GM23338 (cell line): ENCODE data around the gene NKAPL. TPM values are rescaled to one million over a fixed set of nuclear protein-coding genes. Genes with fewer than 3 reads are reported as not detected.

Experiments used
- CREB1 ChIP-seq: fragments of 250-450 bp; sonication (Bioruptor Pico); IDR thresholded peaks from 2 replicates; pipeline ENCODE4 v1.5.0; 2020; ENCODE audit warnings: low read depth, mild to moderate bottlenecking, moderate library complexity
- EZH2 ChIP-seq: fragments of 200-600 bp; sonication (generic); IDR thresholded peaks from one replicate; pipeline ENCODE4 v1.8.0; 2017; ENCODE audit warnings: antibody characterized with exemption, mild to moderate bottlenecking, low read depth; ENCODE audit not compliant: unreplicated experiment
- EZH2phosphoT487 ChIP-seq: fragments of 200-600 bp; sonication (generic); IDR thresholded peaks from one replicate; pipeline ENCODE4 v1.8.1; 2018; ENCODE audit warnings: antibody characterized with exemption; ENCODE audit not compliant: unreplicated experiment
- JUNB ChIP-seq: IDR thresholded peaks from one replicate; pipeline ENCODE4 v1.6.1; 2016; ENCODE audit warnings: antibody characterized with exemption; ENCODE audit not compliant: unreplicated experiment
- POLR2AphosphoS5 ChIP-seq: IDR thresholded peaks from 2 replicates; pipeline ENCODE4 v1.6.1; 2016; ENCODE audit warnings: antibody characterized with exemption, low read depth
- REST ChIP-seq: IDR thresholded peaks from one replicate; pipeline ENCODE4 v1.6.1; 2018; ENCODE audit warnings: antibody characterized with exemption; ENCODE audit not compliant: unreplicated experiment
- STAT1 ChIP-seq: IDR thresholded peaks from one replicate; pipeline ENCODE4 v1.6.1; 2016; ENCODE audit warnings: antibody characterized with exemption; ENCODE audit not compliant: unreplicated experiment
- polyA plus RNA-seq: library from polyadenylated mRNA; unstranded; fragments of >200 nt; fragmentation: Nextera tagmentation; extraction: Ambion mirVana; gene quantifications from 2 replicates; pipeline ENCODE4 v1.2.1, GENCODE V29; 2016
- total RNA-seq: library from RNA; depleted of rRNA; stranded (reverse); fragments of >200 nt; shearing (Covaris generic); gene quantifications from 2 replicates; pipeline ENCODE4 v1.2.3, GENCODE V29; 2014
- TF ChIP-seq, protein P1 (sequence below): fragments of 250-450 bp; sonication (Bioruptor Pico); IDR thresholded peaks from 2 replicates; pipeline ENCODE4 v1.5.0; 2020; ENCODE audit warnings: mild to moderate bottlenecking, moderate library complexity

NKAPL gene
- total and polyA plus RNA-seq, 2 experiments from 2014 or later: 1.6 to 2.9 TPM

DNA sequence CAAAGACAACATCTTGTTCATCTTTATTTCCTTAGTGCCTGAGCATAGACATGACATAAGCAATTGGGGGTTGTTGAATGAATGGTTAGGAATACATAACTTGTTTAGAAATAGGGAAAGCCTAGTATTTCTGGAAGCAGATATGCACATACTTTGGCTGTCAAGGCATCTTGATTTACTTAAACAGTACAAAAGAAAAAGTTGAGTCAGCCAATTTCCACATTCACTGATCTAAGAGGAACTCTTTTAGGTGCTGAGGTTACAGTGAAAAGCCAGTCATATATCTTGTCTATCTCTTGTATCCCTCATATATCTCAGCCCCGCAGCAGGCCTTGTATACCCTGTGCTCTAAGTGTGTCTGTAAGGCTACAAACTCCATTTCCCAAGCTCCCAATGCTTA lies 18.6 kb upstream of the NKAPL start (continued):
- TF ChIP-seq, protein P1, sequence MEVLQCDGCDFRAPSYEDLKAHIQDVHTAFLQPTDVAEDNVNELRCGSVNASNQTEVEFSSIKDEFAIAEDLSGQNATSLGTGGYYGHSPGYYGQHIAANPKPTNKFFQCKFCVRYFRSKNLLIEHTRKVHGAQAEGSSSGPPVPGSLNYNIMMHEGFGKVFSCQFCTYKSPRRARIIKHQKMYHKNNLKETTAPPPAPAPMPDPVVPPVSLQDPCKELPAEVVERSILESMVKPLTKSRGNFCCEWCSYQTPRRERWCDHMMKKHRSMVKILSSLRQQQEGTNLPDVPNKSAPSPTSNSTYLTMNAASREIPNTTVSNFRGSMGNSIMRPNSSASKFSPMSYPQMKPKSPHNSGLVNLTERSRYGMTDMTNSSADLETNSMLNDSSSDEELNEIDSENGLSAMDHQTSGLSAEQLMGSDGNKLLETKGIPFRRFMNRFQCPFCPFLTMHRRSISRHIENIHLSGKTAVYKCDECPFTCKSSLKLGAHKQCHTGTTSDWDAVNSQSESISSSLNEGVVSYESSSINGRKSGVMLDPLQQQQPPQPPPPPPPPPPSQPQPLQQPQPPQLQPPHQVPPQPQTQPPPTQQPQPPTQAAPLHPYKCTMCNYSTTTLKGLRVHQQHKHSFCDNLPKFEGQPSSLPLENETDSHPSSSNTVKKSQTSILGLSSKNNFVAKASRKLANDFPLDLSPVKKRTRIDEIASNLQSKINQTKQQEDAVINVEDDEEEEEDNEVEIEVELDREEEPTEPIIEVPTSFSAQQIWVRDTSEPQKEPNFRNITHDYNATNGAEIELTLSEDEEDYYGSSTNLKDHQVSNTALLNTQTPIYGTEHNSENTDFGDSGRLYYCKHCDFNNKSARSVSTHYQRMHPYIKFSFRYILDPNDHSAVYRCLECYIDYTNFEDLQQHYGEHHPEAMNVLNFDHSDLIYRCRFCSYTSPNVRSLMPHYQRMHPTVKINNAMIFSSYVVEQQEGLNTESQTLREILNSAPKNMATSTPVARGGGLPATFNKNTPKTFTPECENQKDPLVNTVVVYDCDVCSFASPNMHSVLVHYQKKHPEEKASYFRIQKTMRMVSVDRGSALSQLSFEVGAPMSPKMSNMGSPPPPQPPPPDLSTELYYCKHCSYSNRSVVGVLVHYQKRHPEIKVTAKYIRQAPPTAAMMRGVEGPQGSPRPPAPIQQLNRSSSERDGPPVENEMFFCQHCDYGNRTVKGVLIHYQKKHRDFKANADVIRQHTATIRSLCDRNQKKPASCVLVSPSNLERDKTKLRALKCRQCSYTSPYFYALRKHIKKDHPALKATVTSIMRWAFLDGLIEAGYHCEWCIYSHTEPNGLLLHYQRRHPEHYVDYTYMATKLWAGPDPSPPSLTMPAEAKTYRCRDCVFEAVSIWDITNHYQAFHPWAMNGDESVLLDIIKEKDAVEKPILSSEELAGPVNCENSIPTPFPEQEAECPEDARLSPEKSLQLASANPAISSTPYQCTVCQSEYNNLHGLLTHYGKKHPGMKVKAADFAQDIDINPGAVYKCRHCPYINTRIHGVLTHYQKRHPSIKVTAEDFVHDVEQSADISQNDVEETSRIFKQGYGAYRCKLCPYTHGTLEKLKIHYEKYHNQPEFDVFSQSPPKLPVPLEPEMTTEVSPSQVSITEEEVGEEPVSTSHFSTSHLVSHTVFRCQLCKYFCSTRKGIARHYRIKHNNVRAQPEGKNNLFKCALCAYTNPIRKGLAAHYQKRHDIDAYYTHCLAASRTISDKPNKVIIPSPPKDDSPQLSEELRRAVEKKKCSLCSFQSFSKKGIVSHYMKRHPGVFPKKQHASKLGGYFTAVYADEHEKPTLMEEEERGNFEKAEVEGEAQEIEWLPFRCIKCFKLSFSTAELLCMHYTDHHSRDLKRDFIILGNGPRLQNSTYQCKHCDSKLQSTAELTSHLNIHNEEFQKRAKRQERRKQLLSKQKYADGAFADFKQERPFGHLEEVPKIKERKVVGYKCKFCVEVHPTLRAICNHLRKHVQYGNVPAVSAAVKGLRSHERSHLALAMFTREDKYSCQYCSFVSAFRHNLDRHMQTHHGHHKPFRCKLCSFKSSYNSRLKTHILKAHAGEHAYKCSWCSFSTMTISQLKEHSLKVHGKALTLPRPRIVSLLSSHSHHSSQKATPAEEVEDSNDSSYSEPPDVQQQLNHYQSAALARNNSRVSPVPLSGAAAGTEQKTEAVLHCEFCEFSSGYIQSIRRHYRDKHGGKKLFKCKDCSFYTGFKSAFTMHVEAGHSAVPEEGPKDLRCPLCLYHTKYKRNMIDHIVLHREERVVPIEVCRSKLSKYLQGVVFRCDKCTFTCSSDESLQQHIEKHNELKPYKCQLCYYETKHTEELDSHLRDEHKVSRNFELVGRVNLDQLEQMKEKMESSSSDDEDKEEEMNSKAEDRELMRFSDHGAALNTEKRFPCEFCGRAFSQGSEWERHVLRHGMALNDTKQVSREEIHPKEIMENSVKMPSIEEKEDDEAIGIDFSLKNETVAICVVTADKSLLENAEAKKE: no peak
- TF ChIP-seq EZH2phosphoT487 (no peak), REST (no peak), CREB1 (CRISPR knock-in tag) (no peak), EZH2 (no peak), JUNB (no peak), POLR2AphosphoS5 (no peak), STAT1 (no peak)
